HL-60 (cell line): ENCODE measurements around the gene STK17B.

ENCODE experiments used
- DNase-seq, 2 experiments: peaks; one replicate each; pipeline ENCODE4 v3.0.0-alpha.2; 2010 to 2020; ENCODE audit warnings: low read depth in 1 of 2, low spot score in 1 of 2
- H3K27ac ChIP-seq: fragments of 250-450 bp; sonication (Bioruptor Pico); replicated peaks from 2 replicates; pipeline ENCODE4 v1.5.1; 2020; ENCODE audit warnings: mild to moderate bottlenecking, moderate library complexity
- H3K27me3 ChIP-seq: fragments of 250-450 bp; sonication (Bioruptor Pico); 2 replicates; pipeline ENCODE4 v1.5.1; 2021; ENCODE audit warnings: mild to moderate bottlenecking, moderate library complexity; ENCODE audit not compliant: insufficient read depth, poor library complexity, severe bottlenecking
- H3K4me3 ChIP-seq: replicated peaks from 2 replicates; pipeline ENCODE4 v1.5.1; 2011; ENCODE audit warnings: mild to moderate bottlenecking, control low read depth, low read length; ENCODE audit not compliant: insufficient read depth
- CTCF ChIP-seq: IDR thresholded peaks from one replicate; pipeline ENCODE4 v1.5.1; 2011; ENCODE audit warnings: low read length, control low read depth, inconsistent platforms; ENCODE audit not compliant: insufficient read depth
- GABPA ChIP-seq: IDR thresholded peaks from 2 replicates; pipeline ENCODE4 v1.6.1; 2012; ENCODE audit warnings: low read depth
- POLR2AphosphoS5 ChIP-seq: IDR thresholded peaks from 2 replicates; pipeline ENCODE4 v1.6.1; 2012; ENCODE audit warnings: low read depth
- REST ChIP-seq: IDR thresholded peaks from 2 replicates; pipeline ENCODE4 v1.6.1; 2012; ENCODE audit warnings: low read depth; ENCODE audit not compliant: insufficient replicate concordance
- SPI1 ChIP-seq: IDR thresholded peaks from 2 replicates; pipeline ENCODE4 v1.6.1; 2012; ENCODE audit warnings: low read depth, mild to moderate bottlenecking, borderline replicate concordance

The STK17B gene

GRCh38 chr2:196176142-196176738, 4.9 kb upstream of the STK17B start:
- Histone ChIP-seq H3K27me3 (no peaks in the 10 kb centered on the region), H3K27ac (no peak overlapping the region), H3K4me3 (no peak overlapping the region)
- DNase-seq = no peak
- no peak for TF ChIP-seq GABPA
- no peak for TF ChIP-seq SPI1
- no peak for TF ChIP-seq REST
- TF ChIP-seq CTCF = no peak
- TF ChIP-seq POLR2AphosphoS5 = no peak

GRCh38 chr2:196174404-196174803, 3.0 kb upstream of the STK17B start:
- Histone ChIP-seq H3K27me3 (no peaks in the 10 kb centered on the region), H3K27ac (no peak overlapping the region), H3K4me3 (no peak overlapping the region)
- no peak for DNase-seq
- TF ChIP-seq REST (no peak), CTCF (no peak), POLR2AphosphoS5 (no peak), GABPA (no peak)

GRCh38 chr2:196173505-196173904, 2.1 kb upstream of the STK17B start:
- Histone ChIP-seq H3K27me3 (no peaks in the 10 kb centered on the region), H3K4me3 (no peak overlapping the region), H3K27ac (no peak overlapping the region)
- no peak for DNase-seq
- no peak for TF ChIP-seq SPI1
- TF ChIP-seq POLR2AphosphoS5 = no peak
- no peak for TF ChIP-seq CTCF

GRCh38 chr2:196172951-196173350, 1.6 kb upstream of the STK17B start:
- Histone ChIP-seq H3K27ac (no peak overlapping the region), H3K4me3 (no peak overlapping the region), H3K27me3 (no peaks in the 10 kb centered on the region)
- no peak for DNase-seq
- no peak for TF ChIP-seq POLR2AphosphoS5
- TF ChIP-seq REST = no peak
- no peak for TF ChIP-seq CTCF
- TF ChIP-seq GABPA = no peak
- no peak for TF ChIP-seq SPI1
